B cell (primary cell): Measurements from ENCODE around the gene ATG4A. TPM values are rescaled to one million over a fixed set of nuclear protein-coding genes. Genes with fewer than 3 reads are reported as not detected.

ENCODE experiments used
- ATAC-seq: fragments of 200-7000 bp; cut with Tn5 transposase; one replicate; pipeline ENCODE4 v1.10.0; 2021; ENCODE audit warnings: low read depth, mild to moderate bottlenecking, moderate number of reproducible peaks, moderate library complexity
- CTCF ChIA-PET: fragments of 350-600 bp; sonication (Branson Sonifier 250); formaldehyde crosslinking; loops from one replicate; lab custom pipeline; 2021; ENCODE audit warnings: antibody characterized with exemption, inconsistent platforms; lab: Charles Lee
- POLR2A ChIA-PET: fragments of 350-600 bp; sonication (Branson Sonifier 250); formaldehyde crosslinking; loops from one replicate; lab custom pipeline; 2021; ENCODE audit warnings: antibody characterized with exemption; lab: Charles Lee
- DNase-seq: peaks from one replicate; pipeline ENCODE4 v3.0.0; 2013
- H2AFZ ChIP-seq: 2 replicates; pipeline ENCODE4 v1.6.1; 2012; ENCODE audit warnings: mild to moderate bottlenecking, low read depth, low read length; ENCODE audit not compliant: insufficient read depth, poor library complexity, severe bottlenecking
- H3K27ac ChIP-seq, 2 donors: 1 replicate in 1 of 2; 2 replicates in 1 of 2; pipeline ENCODE4 v1.5.1; 2012 to 2013; ENCODE audit warnings: low read length in 2 of 2, mild to moderate bottlenecking in 2 of 2, moderate library complexity in 1 of 2
- H3K27me3 ChIP-seq, 4 experiments: fragments of 200-600 bp in 1 of 4; sonication (generic) in 1 of 4; replicated peaks in 1 of 4; 1 replicate in 2 of 4; 2 replicates in 2 of 4; pipeline versions ENCODE4 v1.6.1 to v1.7.0; 2013 to 2016; ENCODE audit warnings: low read length in 3 of 4, mild to moderate bottlenecking in 2 of 4, mixed read lengths in 1 of 4, moderate library complexity in 1 of 4; ENCODE audit not compliant: insufficient read depth in 4 of 4, control insufficient read depth in 3 of 4; ENCODE audit errors: control extremely low read depth in 1 of 4
- H3K36me3 ChIP-seq, 2 experiments: replicated peaks in 1 of 2; 1 replicate in 1 of 2; 2 replicates in 1 of 2; pipeline versions ENCODE4 v1.6.1 to v1.7.1; 2013; ENCODE audit warnings: low read length in 1 of 2; ENCODE audit not compliant: insufficient read depth in 2 of 2, control insufficient read depth in 1 of 2; ENCODE audit errors: control extremely low read depth in 1 of 2, extremely low read depth in 1 of 2
- H3K4me1 ChIP-seq, 2 donors: fragments of 200-600 bp in 1 of 2; sonication (generic) in 1 of 2; 1 replicate in 1 of 2; 2 replicates in 1 of 2; pipeline versions ENCODE4 v1.5.1 to v1.6.1; 2013 to 2017; ENCODE audit warnings: low read length in 2 of 2; ENCODE audit not compliant: control insufficient read depth in 2 of 2, insufficient read depth in 2 of 2
- H3K4me2 ChIP-seq: replicated peaks from 2 replicates; pipeline ENCODE3; 2012; ENCODE audit warnings: mild to moderate bottlenecking, low read depth, low read length; ENCODE audit not compliant: poor library complexity, severe bottlenecking
- H3K4me3 ChIP-seq, 5 experiments: fragments of 200-600 bp in 1 of 5; sonication (generic) in 1 of 5; 1 replicate in 3 of 5; 2 replicates in 2 of 5; pipeline versions ENCODE4 v1.5.1 to v1.7.0; 2011 to 2016; ENCODE audit warnings: low read length in 4 of 5, mild to moderate bottlenecking in 4 of 5, low read depth in 2 of 5, control low read depth in 1 of 5, moderate library complexity in 1 of 5; ENCODE audit not compliant: insufficient read depth in 1 of 5; ENCODE audit errors: control extremely low read depth in 1 of 5, extremely low read depth in 1 of 5
- H3K79me2 ChIP-seq: fragments of 200-600 bp; sonication (generic); one replicate; pipeline ENCODE4 v1.6.0; 2016; ENCODE audit warnings: low read length; ENCODE audit not compliant: control insufficient read depth, insufficient read depth
- H3K9ac ChIP-seq: fragments of 200-600 bp; sonication (generic); 2 replicates; pipeline ENCODE4 v1.6.1; 2017; ENCODE audit warnings: mild to moderate bottlenecking, low read length, moderate library complexity
- H3K9me3 ChIP-seq, 3 donors: one replicate each; pipeline versions ENCODE4 v1.6.1 to v1.7.1; 2013; ENCODE audit warnings: low read length in 2 of 3; ENCODE audit not compliant: control insufficient read depth in 2 of 3, insufficient read depth in 1 of 3; ENCODE audit errors: control extremely low read depth in 1 of 3
- H4K20me1 ChIP-seq: 2 replicates; pipeline ENCODE4 v1.6.0; 2012; ENCODE audit warnings: mild to moderate bottlenecking, low read length; ENCODE audit not compliant: insufficient read depth, control insufficient read depth, poor library complexity, severe bottlenecking
- H3K27ac Mint-ChIP-seq: one replicate; pipeline ENCODE4 v1.8.0; 2021; ENCODE audit warnings: mixed read lengths
- H3K27me3 Mint-ChIP-seq: one replicate; pipeline ENCODE4 v1.8.0; 2021; ENCODE audit warnings: mixed read lengths
- H3K4me1 Mint-ChIP-seq: one replicate; pipeline ENCODE4 v1.8.0; 2021; ENCODE audit warnings: mixed read lengths
- H3K4me3 Mint-ChIP-seq: one replicate; pipeline ENCODE4 v1.8.0; 2021; ENCODE audit warnings: mixed read lengths
- H3K9me3 Mint-ChIP-seq: one replicate; pipeline ENCODE4 v1.8.0; 2022; ENCODE audit warnings: mixed read lengths; ENCODE audit not compliant: insufficient read depth
- CTCF ChIP-seq: fragments of 200-600 bp; IDR thresholded peaks from one replicate; pipeline ENCODE4 v1.8.0; 2022; ENCODE audit warnings: antibody characterized with exemption, mild to moderate bottlenecking
- EZH2 ChIP-seq: IDR thresholded peaks from 2 replicates; pipeline ENCODE4 v1.6.1; 2012; ENCODE audit warnings: borderline replicate concordance, low read depth, mild to moderate bottlenecking, moderate library complexity, low read length; ENCODE audit not compliant: insufficient read depth, poor library complexity, severe bottlenecking
- WGBS: methylation state at CpG from one replicate; pipeline ENCODE4 v1.1.5; 2013; ENCODE audit warnings: missing lambda C conversion rate; ENCODE audit not compliant: insufficient coverage; 5-methylcytosine and 5-hydroxymethylcytosine counted together
- intact Hi-C: fragments of 100-400 bp; cut with micrococcal nuclease; formaldehyde crosslinking; loops from one replicate; pipeline ENCODE4 v1.10.0; 2022
- polyA plus RNA-seq: library from polyadenylated mRNA; depleted of rRNA; stranded (reverse); fragments of >200 nt; gene quantifications from 2 replicates; pipeline ENCODE4 v1.2.3, GENCODE V29; 2012
- total RNA-seq, 2 donors: library from RNA; stranded (reverse); fragments of 120-200 nt in 1 of 2; gene quantifications; 1 replicate in 1 of 2; 2 replicates in 1 of 2; pipeline versions ENCODE4 v1.2.3 to v1.2.4, GENCODE V29; 2013 to 2022

The ATG4A gene
- total and polyA plus RNA-seq, 2 donors (not counting 1 experiment from before 2014, with no cell fraction given) = 6.1 to 11.4 TPM

DNA sequence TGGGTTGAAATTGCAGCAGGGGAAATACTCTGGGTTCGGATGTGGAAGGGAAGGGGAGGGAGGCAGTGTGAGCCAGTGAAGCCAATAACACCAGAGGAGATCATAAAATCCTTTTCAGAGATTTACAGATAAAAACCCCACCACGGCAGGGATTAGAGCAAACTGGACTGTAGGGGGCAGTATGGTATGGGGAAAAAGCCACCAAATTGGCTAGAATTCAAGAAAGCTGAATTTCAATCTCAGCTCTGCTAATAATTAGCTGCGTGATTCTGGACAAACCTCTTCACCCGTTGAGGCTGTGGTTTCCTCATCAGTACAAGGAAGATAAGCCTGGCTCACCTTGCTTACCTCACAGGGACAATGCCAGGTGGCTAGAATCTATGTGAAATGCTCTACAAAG, 108.1 kb downstream of the ATG4A start:
- H2AFZ ChIP-seq = no peak overlapping the region
- H3K27ac Mint-ChIP-seq = no peak overlapping the region
- no peaks in the 10 kb centered on the region for H3K79me2 ChIP-seq
- H3K27me3 Mint-ChIP-seq = peaks cover 14% of the 10 kb centered on the region
- ChIA-PET CTCF (no interaction called here), POLR2A (no interaction called here)
- no peak overlapping the region for H3K4me2 ChIP-seq
- H4K20me1 ChIP-seq = no peaks in the 10 kb centered on the region
- intact Hi-C loops = no loop called here
- DNase-seq = no peak
- TF ChIP-seq CTCF (no peak), EZH2 (no peak)
- H3K4me1 ChIP-seq = no peaks in the 10 kb centered on the region
- H3K36me3 ChIP-seq = no peaks in the 10 kb centered on the region
- no peaks in the 10 kb centered on the region for H3K9me3 ChIP-seq
- H3K4me1 Mint-ChIP-seq = no peaks in the 10 kb centered on the region
- H3K9ac ChIP-seq = no peak overlapping the region
- no peak overlapping the region for H3K4me3 ChIP-seq
- no peak overlapping the region for H3K27ac ChIP-seq
- WGBS = no CpG with 5 or more reads among the region's 4 CpGs
- no peaks in the 10 kb centered on the region for H3K9me3 Mint-ChIP-seq
- no peak overlapping the region for H3K4me3 Mint-ChIP-seq
- peaks cover 0 to 3% (median 0%) of the 10 kb centered on the region in 4 experiments for H3K27me3 ChIP-seq
- no peak for ATAC-seq

- Mint-ChIP-seq H3K27me3 (peaks cover 17% of the 10 kb centered on the region), H3K4me3 (no peak overlapping the region), H3K9me3 (no peaks in the 10 kb centered on the region), H3K27ac (no peak overlapping the region), H3K4me1 (no peaks in the 10 kb centered on the region)
- H3K9me3 ChIP-seq = no peaks in the 10 kb centered on the region
- no CpG with 5 or more reads among the region's 3 CpGs for WGBS
- no peaks in the 10 kb centered on the region for H3K4me1 ChIP-seq
- H3K27me3 ChIP-seq = peaks cover 0 to 3% (median 0%) of the 10 kb centered on the region in 4 experiments
- H2AFZ ChIP-seq = no peak overlapping the region
- TF ChIP-seq CTCF = no peak
- TF ChIP-seq EZH2 = no peak
- intact Hi-C loops = no loop called here
- H3K9ac ChIP-seq = no peak overlapping the region
- H3K4me3 ChIP-seq = no peak overlapping the region
- H3K36me3 ChIP-seq = no peaks in the 10 kb centered on the region
- no peaks in the 10 kb centered on the region for H4K20me1 ChIP-seq
- H3K27ac ChIP-seq = no peak overlapping the region
- ChIA-PET POLR2A (no interaction called here), CTCF (interaction anchor here (1.0 kb wide), 1 partner anchor 21 kb away, joined by 3 read pairs; no protein-coding TSS in a partner anchor)
- H3K79me2 ChIP-seq = no peaks in the 10 kb centered on the region
- ATAC-seq (no peak), DNase-seq (no peak)
- H3K4me2 ChIP-seq = no peak overlapping the region
Measured at GRCh38 chrX:108203540-108203939, 112.0 kb downstream of the ATG4A start.

Other genes with a start within 250 kb of the ATG4A start
- not detected in 2 replicates for gene TEX13B, start 109.4 kb upstream of the ATG4A start, total RNA-seq
- not detected in 2 replicates for gene TEX13B, start 109.4 kb upstream of the ATG4A start, polyA plus RNA-seq
- gene VSIG1, start 46.7 kb upstream of the ATG4A start, total RNA-seq = 8.6 and 16.8 TPM in 2 replicates
- 0.97 and 5.4 TPM in 2 replicates for gene VSIG1, start 46.7 kb upstream of the ATG4A start, polyA plus RNA-seq
- 22.6 and 27.4 TPM in 2 replicates for gene PSMD10, start 236 bp upstream of the ATG4A start, total RNA-seq
- 9.6 and 16.3 TPM in 2 replicates for gene PSMD10, start 236 bp upstream of the ATG4A start, polyA plus RNA-seq